Measurements from ENCODE around the gene NUMBL. TPM values are rescaled to one million over a fixed set of nuclear protein-coding genes. Genes with fewer than 3 reads are reported as not detected.
"Not testable (repeated sequence)": the region's sequence is repeated elsewhere in the genome, so short reads cannot be mapped to it uniquely, and the experiment has no call there.

Gene NUMBL
- total RNA-seq, 1 donor from 2014 or later = 20.9 TPM

DNA sequence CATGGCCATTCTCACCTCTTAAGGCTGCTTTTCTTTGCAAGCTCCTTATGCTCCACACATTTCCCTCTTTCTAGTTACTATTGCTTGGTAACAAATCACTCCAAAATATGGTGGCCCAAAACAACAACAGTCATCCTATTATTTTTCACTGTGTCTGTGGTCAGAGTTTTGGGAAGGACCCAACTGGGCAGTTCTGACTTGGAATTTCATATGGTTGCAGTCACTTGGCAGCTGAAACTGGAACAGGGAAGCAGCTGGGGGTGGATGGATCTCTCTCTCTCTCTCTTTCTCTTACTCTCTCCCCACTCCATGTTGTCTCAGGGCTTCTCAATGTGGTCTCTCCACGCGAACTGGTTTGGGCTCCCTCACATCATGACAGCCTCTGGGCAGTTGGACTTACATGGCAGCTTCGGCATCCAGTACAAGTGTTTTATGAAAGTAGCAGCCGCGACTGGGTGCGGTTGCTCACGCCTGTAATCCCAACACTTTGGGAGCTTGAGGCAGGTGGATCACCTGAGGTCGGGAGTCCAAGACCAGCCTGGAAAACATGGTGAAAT, 39.6 kb downstream of the NUMBL start:
- no peak for DNase-seq (ENCODE audit: low spot score, unreplicated experiment)
- no peaks in the 10 kb centered on the region for H3K9me3 Mint-ChIP-seq (ENCODE audit: low read depth)
- H3K4me1 Mint-ChIP-seq (ENCODE audit: low read depth) = peaks cover 5% of the 10 kb centered on the region
- H3K27me3 Mint-ChIP-seq = no peaks in the 10 kb centered on the region
- no peak for TF ChIP-seq CTCF (IDR thresholded peaks at IDR 0.05; ENCODE audit: unreplicated experiment)
- H3K4me3 Mint-ChIP-seq (ENCODE audit: low read depth) = no peak overlapping the region
- H3K27ac Mint-ChIP-seq = no peak overlapping the region
- no peaks in the 10 kb centered on the region for H3K36me3 Mint-ChIP-seq (ENCODE audit: insufficient read depth)

DNA sequence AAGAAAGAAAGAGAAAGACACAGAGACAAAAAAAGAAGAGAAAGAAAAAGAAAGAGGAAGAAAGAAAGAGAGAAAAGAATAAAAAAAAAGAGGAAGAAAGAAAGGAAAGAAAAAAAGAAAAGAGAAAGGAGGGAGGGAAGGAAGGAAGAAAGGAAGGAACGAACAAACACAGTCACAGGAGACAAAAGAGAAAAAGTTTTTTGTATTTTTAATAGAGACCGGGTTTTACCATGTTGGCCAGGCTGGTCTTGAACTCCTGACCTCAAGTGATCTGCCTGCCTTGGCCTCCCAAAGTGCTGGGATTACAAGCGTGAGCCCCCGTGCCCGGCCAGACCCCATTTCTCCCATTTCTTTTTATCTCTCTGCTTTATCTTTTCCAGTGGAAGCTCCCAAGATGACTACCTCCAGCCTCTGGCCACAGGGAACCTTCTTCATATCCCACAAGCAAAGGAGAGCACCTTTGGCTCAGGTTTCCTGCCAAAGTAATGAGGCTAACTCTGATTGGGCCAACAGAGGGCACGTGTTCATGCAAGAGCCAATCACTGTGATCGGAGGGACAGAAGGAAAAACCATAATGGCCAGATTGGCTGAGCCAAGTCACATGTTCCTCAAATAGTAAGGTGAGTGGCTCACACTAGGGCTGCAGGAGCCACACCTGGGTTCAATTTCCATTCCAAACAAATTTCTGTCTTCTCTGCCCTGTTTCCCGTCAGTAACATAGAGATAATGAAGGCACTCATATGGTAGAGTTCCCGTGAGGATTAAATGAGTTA, 40.4 kb downstream of the NUMBL start:
- not testable (repeated sequence) for H3K27me3 Mint-ChIP-seq; H3K27ac Mint-ChIP-seq; H3K36me3 Mint-ChIP-seq (ENCODE audit: insufficient read depth); H3K4me1 Mint-ChIP-seq (ENCODE audit: low read depth); H3K4me3 Mint-ChIP-seq (ENCODE audit: low read depth); DNase-seq (ENCODE audit: low spot score, unreplicated experiment); H3K9me3 Mint-ChIP-seq (ENCODE audit: low read depth)

GRCh38 chr19:40646743-40647254, 43.7 kb downstream of the NUMBL start:
- DNase-seq (ENCODE audit: low spot score, unreplicated experiment) = no peak
- Mint-ChIP-seq H3K27me3 (no peaks in the 10 kb centered on the region), H3K36me3 (ENCODE audit: insufficient read depth) (no peaks in the 10 kb centered on the region), H3K27ac (no peak overlapping the region), H3K4me1 (ENCODE audit: low read depth) (peaks cover 7% of the 10 kb centered on the region), H3K4me3 (ENCODE audit: low read depth) (no peak overlapping the region), H3K9me3 (ENCODE audit: low read depth) (no peaks in the 10 kb centered on the region)
- no peak for TF ChIP-seq CTCF (IDR thresholded peaks at IDR 0.05; ENCODE audit: unreplicated experiment)

DNA sequence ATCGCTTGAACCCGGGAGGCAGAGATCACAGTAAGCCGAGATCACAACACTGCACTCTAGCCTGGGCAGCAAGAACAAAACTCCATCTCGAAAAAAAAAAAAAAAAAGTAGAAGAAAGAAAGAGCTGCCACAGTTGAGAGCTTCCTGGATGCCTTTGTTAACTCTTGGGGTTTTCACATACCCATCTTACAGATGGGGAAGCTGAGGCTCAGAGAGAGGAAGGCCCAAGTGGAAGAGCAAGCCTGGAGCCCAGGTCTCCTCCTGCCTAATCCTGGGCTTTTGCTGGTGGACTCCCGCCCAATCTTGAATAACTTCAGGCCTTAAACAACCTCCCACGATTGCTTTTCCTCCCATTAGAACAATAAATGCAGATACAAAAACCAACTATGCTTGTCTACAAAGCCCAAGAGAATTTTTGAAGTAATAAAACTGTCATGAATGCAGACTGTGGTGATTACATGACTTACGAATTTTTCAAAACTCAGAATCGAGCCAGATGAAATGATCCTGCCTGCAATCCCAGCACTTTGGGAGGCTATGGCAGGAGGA, 47.6 kb downstream of the NUMBL start:
- Mint-ChIP-seq H3K27ac (no peak overlapping the region), H3K4me1 (ENCODE audit: low read depth) (peaks cover 7% of the 10 kb centered on the region), H3K27me3 (no peaks in the 10 kb centered on the region), H3K4me3 (ENCODE audit: low read depth) (no peak overlapping the region), H3K36me3 (ENCODE audit: insufficient read depth) (no peaks in the 10 kb centered on the region), H3K9me3 (ENCODE audit: low read depth) (no peaks in the 10 kb centered on the region)
- DNase-seq (ENCODE audit: low spot score, unreplicated experiment) = no peak
- TF ChIP-seq CTCF (IDR thresholded peaks at IDR 0.05; ENCODE audit: unreplicated experiment) = no peak

GRCh38 chr19:40642051-40642706, 48.3 kb downstream of the NUMBL start:
- H3K9me3 Mint-ChIP-seq (ENCODE audit: low read depth) = no peaks in the 10 kb centered on the region
- H3K27ac Mint-ChIP-seq = no peak overlapping the region
- H3K4me1 Mint-ChIP-seq (ENCODE audit: low read depth) = peaks cover 7% of the 10 kb centered on the region
- no peak overlapping the region for H3K4me3 Mint-ChIP-seq (ENCODE audit: low read depth)
- DNase-seq (ENCODE audit: low spot score, unreplicated experiment) = no peak
- H3K27me3 Mint-ChIP-seq = no peaks in the 10 kb centered on the region
- TF ChIP-seq CTCF (IDR thresholded peaks at IDR 0.05; ENCODE audit: unreplicated experiment) = no peak
- no peaks in the 10 kb centered on the region for H3K36me3 Mint-ChIP-seq (ENCODE audit: insufficient read depth)

Measured in progenitor cell of endocrine pancreas (in vitro differentiated cells).